Karpas-422 (cell line): ENCODE data around the gene NKX2-4. TPM values are rescaled to one million over a fixed set of nuclear protein-coding genes. Genes with fewer than 3 reads are reported as not detected.
"Not testable (repeated sequence)": the region's sequence is repeated elsewhere in the genome, so short reads cannot be mapped to it uniquely, and the experiment has no call there.

Source experiments
- DNase-seq: peaks from one replicate; pipeline ENCODE4 v3.0.0-alpha.2; 2015
- H2AFZ ChIP-seq: fragments of 200-600 bp; sonication (generic); 2 replicates; pipeline ENCODE4 v1.6.1; 2014; ENCODE audit warnings: antibody characterized with exemption, low read length, mixed read lengths
- H3K27ac ChIP-seq: fragments of 200-600 bp; sonication (generic); 2 replicates; pipeline ENCODE4 v1.5.1; 2014; ENCODE audit warnings: mild to moderate bottlenecking, low read length, moderate library complexity
- H3K27me3 ChIP-seq: fragments of 200-600 bp; sonication (generic); 2 replicates; pipeline ENCODE4 v1.6.1; 2014; ENCODE audit warnings: low read length, mixed read lengths
- H3K36me3 ChIP-seq: fragments of 200-600 bp; sonication (generic); 2 replicates; pipeline ENCODE4 v1.6.1; 2014; ENCODE audit warnings: low read length, mixed read lengths; ENCODE audit not compliant: insufficient read depth
- H3K4me1 ChIP-seq: fragments of 200-600 bp; sonication (generic); 2 replicates; pipeline ENCODE4 v1.6.1; 2014; ENCODE audit warnings: mild to moderate bottlenecking, low read length, mixed read lengths
- H3K4me2 ChIP-seq: fragments of 200-600 bp; sonication (generic); 2 replicates; pipeline ENCODE4 v1.6.1; 2014; ENCODE audit warnings: low read length, low read depth, mild to moderate bottlenecking; ENCODE audit not compliant: poor library complexity, severe bottlenecking
- H3K4me3 ChIP-seq: fragments of 200-600 bp; sonication (generic); 2 replicates; pipeline ENCODE4 v1.5.1; 2014; ENCODE audit warnings: mild to moderate bottlenecking, antibody characterized with exemption, low read length, mixed read lengths
- H3K79me2 ChIP-seq: fragments of 200-600 bp; sonication (generic); 2 replicates; pipeline ENCODE4 v1.6.1; 2014; ENCODE audit warnings: mild to moderate bottlenecking, low read length, mixed read lengths
- H3K9ac ChIP-seq: fragments of 200-600 bp; sonication (generic); 2 replicates; pipeline ENCODE4 v1.6.0; 2014; ENCODE audit warnings: low read length
- H3K9me2 ChIP-seq: fragments of 200-600 bp; sonication (generic), shearing (Covaris generic); replicated peaks from 2 replicates; pipeline ENCODE4 v1.6.0; 2014; ENCODE audit warnings: mild to moderate bottlenecking, low read length, moderate library complexity; ENCODE audit not compliant: insufficient read depth
- H3K9me3 ChIP-seq: fragments of 300-700, 200-600 bp; sonication (generic); 2 replicates; pipeline ENCODE4 v1.6.1; 2014; ENCODE audit warnings: low read length, mixed read lengths
- H4K20me1 ChIP-seq: fragments of 200-600 bp; sonication (generic); 2 replicates; pipeline ENCODE4 v1.6.1; 2014; ENCODE audit warnings: mild to moderate bottlenecking, antibody characterized with exemption, low read length, low read depth; ENCODE audit not compliant: insufficient read depth
- total RNA-seq: library from RNA; depleted of rRNA; stranded (reverse); fragments of >200 nt; shearing (Covaris generic); gene quantifications from 2 replicates; pipeline ENCODE4 v1.2.3, GENCODE V29; 2014; ENCODE audit warnings: low replicate concordance

Gene NKX2-4
- total RNA-seq, 1 experiment from 2014 or later: not detected

DNA sequence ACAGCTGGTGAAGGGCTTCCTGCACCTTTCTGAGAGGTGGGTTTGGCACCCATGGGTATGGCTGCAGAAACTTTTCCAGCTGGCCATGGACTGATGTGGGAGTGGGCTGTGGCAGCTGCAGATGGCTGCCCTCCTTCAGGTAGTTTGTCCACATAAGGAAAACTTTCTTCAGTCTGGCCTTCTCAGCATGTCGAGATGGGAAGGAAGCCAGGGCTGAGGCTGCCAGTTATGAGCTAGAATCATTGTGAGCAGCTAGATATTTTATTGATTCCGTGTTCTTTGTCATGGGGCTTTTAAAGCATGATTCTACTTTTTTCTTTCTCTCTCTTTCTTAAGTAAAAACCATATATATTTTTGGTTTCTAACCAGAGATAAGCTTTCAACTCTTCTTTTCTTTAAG, 16.6 kb downstream of the NKX2-4 start:
- peaks cover 20% of the 10 kb centered on the region for H3K4me1 ChIP-seq
- no peak overlapping the region for H3K9ac ChIP-seq
- no peaks in the 10 kb centered on the region for H4K20me1 ChIP-seq
- H3K9me2 ChIP-seq: no peaks in the 10 kb centered on the region
- H3K27me3 ChIP-seq: no peaks in the 10 kb centered on the region
- H3K79me2 ChIP-seq: peaks cover 42% of the 10 kb centered on the region
- H3K9me3 ChIP-seq: no peaks in the 10 kb centered on the region
- DNase-seq: no peak
- H3K27ac ChIP-seq: no peak overlapping the region
- H2AFZ ChIP-seq: no peak overlapping the region
- H3K4me2 ChIP-seq: no peak overlapping the region
- peaks cover 14% of the 10 kb centered on the region; the same call in 1 of the 2 replicates for H3K36me3 ChIP-seq
- no peak overlapping the region for H3K4me3 ChIP-seq

DNA sequence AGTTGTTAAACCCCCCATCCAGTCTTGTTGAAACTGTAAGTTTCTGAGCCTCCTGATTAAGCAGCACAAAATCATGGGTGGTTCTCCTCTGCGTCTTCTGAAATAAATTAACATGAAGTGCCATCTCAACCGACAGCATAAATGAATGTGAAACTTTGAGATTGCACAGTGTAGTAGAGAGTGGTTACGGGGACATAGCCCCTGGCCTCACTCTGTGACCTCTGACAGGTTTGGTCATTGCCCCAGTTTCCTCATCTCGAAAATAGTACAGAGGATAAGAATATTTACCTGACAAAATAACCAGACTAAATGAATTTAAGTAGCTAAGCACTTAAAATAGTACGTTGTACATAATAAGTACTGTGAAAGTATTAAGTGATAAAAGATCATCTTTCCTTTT, 19.1 kb downstream of the NKX2-4 start:
- Histone ChIP-seq H3K36me3 (peaks cover 6% of the 10 kb centered on the region; the same call in 1 of the 2 replicates), H3K4me3 (no peak overlapping the region), H3K79me2 (peaks cover 63% of the 10 kb centered on the region), H2AFZ (no peak overlapping the region), H3K9me3 (no peaks in the 10 kb centered on the region), H4K20me1 (no peaks in the 10 kb centered on the region), H3K9me2 (no peaks in the 10 kb centered on the region), H3K4me1 (peaks cover 20% of the 10 kb centered on the region), H3K4me2 (no peak overlapping the region), H3K27me3 (no peaks in the 10 kb centered on the region), H3K27ac (no peak overlapping the region), H3K9ac (no peak overlapping the region)
- DNase-seq: no peak

DNA sequence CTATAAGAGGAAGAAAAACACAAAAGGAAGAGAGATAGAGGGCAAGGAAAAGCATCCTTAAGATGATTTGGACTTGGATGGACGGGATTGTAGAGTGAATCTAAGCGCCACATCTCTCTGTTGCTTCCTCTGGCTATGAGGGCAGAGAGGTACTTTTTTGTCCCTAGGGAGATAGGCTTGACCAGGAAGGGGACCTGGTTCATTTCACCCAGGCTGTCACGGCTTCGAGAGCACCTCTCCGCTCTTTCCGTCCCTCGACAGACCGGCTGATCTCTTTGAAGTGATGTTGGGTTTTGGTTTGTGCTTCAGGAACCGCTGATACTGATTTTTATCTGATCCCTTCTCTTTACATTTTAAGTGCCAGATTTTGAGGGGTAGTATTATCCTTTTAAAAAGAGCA, 19.6 kb downstream of the NKX2-4 start:
- Histone ChIP-seq H3K4me1 (peaks cover 20% of the 10 kb centered on the region), H3K4me2 (no peak overlapping the region), H4K20me1 (no peaks in the 10 kb centered on the region), H3K9me3 (no peaks in the 10 kb centered on the region), H3K9ac (no peak overlapping the region), H3K4me3 (no peak overlapping the region), H3K27ac (no peak overlapping the region), H3K9me2 (no peaks in the 10 kb centered on the region), H3K36me3 (peaks cover 6% of the 10 kb centered on the region; the same call in 1 of the 2 replicates), H3K27me3 (no peaks in the 10 kb centered on the region), H3K79me2 (peaks cover 68% of the 10 kb centered on the region), H2AFZ (no peak overlapping the region)
- DNase-seq: no peak

DNA sequence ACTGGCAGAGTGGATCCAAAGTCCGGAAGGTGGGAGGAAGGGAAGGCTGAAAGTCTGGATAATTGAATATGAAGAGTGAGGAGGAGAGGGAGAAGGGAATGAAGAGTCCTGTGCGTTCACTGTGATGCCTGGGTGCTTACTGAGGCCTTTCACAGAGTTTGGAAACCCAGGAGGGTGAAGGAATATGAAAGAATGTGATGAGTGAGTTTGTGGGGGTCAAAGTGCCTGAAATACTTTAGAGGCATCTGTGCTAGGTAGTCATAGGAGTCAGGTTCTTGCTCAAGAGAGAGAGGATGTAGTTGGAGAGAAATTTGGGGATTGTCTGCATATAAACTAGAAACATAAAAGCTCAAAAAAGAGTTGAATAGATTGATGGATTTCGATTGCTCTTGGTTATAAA, 20.7 kb downstream of the NKX2-4 start:
- Histone ChIP-seq H3K9ac (no peak overlapping the region), H2AFZ (no peak overlapping the region), H3K4me2 (no peak overlapping the region), H3K36me3 (no peaks in the 10 kb centered on the region; the same call in 1 of the 2 replicates), H4K20me1 (no peaks in the 10 kb centered on the region), H3K9me2 (no peaks in the 10 kb centered on the region), H3K27ac (no peak overlapping the region), H3K4me1 (peaks cover 13% of the 10 kb centered on the region), H3K4me3 (no peak overlapping the region), H3K27me3 (no peaks in the 10 kb centered on the region), H3K9me3 (no peaks in the 10 kb centered on the region), H3K79me2 (peaks cover 78% of the 10 kb centered on the region)
- no peak for DNase-seq

DNA sequence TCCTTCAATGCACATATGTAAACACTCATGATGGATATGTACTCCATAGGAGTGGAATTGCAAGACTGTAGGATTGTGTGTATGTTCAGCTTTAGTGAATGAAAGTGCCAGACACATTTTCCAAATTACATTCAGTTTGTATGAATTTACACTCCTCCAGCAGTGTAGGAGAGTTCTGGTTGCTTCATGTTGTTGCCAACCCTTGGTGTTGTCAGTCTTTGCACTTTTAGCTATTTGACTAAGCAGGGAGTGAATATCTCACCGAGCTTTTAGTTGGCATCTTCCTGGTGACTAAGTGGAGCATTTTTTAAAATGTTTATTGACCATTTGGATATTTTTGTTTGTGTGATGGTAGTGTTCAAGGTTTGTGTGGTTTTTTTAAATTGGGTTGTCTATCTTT, 23.9 kb downstream of the NKX2-4 start:
- DNase-seq: no peak
- Histone ChIP-seq H3K27me3 (no peaks in the 10 kb centered on the region), H2AFZ (no peak overlapping the region), H3K36me3 (peaks cover 10% of the 10 kb centered on the region), H3K4me1 (peaks cover 31% of the 10 kb centered on the region), H3K4me3 (no peak overlapping the region), H3K27ac (no peak overlapping the region), H3K9me2 (no peaks in the 10 kb centered on the region), H3K9me3 (no peaks in the 10 kb centered on the region), H3K9ac (no peak overlapping the region), H3K4me2 (no peak overlapping the region), H3K79me2 (peaks cover 90% of the 10 kb centered on the region), H4K20me1 (no peaks in the 10 kb centered on the region)

DNA sequence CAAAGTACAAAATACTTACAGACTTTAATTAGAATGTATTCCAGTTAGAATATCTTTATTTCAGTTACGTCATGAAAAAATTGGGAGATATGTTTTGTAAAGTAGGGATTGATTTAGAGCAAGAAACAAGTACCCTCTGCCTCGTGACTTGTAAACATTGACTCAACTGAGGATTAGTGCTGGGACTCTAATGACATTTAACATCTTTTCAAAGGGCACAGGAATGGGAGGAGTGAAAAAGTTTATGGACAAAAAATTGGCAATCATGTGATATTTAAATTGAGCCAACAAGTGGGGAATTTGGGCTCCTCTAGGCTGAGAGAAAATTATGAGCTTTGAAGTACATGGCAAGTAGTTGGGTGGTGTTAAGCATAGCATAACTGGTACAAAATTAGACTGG, 25.3 kb downstream of the NKX2-4 start:
- DNase-seq: no peak
- Histone ChIP-seq H3K36me3 (peaks cover 22% of the 10 kb centered on the region), H3K9me3 (no peaks in the 10 kb centered on the region), H3K27me3 (no peaks in the 10 kb centered on the region), H3K27ac (no peak overlapping the region), H3K79me2 (peaks cover 86% of the 10 kb centered on the region), H3K4me3 (no peak overlapping the region), H3K9ac (no peak overlapping the region), H3K9me2 (no peaks in the 10 kb centered on the region), H3K4me2 (no peak overlapping the region), H2AFZ (no peak overlapping the region), H4K20me1 (no peaks in the 10 kb centered on the region), H3K4me1 (peaks cover 33% of the 10 kb centered on the region)

DNA sequence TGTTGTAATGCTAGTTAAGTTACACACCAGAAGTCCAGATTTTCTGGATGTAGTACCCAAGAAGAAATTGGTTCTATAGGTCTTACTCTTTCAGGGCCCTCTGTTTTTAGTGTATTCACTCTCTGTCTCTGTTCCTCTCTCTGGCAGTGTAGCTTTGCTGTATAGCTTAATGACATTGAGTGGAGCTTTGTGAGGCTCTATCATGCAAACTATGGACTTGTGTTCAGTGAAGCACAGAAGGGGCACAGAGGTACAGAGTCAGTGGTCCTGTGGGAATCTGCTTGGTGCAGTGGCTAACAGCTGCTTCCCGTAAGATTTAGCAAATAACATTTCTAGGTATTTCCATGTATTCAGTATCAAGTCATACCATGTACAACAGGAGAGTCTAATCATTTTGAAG, 26.1 kb downstream of the NKX2-4 start:
- H2AFZ ChIP-seq: no peak overlapping the region
- H3K4me3 ChIP-seq: peak overlapping the region; percentile 8; the same call in 1 of the 2 replicates
- H3K9me3 ChIP-seq: no peaks in the 10 kb centered on the region
- H3K9me2 ChIP-seq: no peaks in the 10 kb centered on the region
- no peaks in the 10 kb centered on the region for H3K27me3 ChIP-seq
- peak overlapping the region; percentile 70 for H3K27ac ChIP-seq
- peak; percentile 65 for DNase-seq
- peaks cover 33% of the 10 kb centered on the region for H3K4me1 ChIP-seq
- H3K79me2 ChIP-seq: peaks cover 81% of the 10 kb centered on the region
- no peaks in the 10 kb centered on the region for H4K20me1 ChIP-seq
- H3K9ac ChIP-seq: no peak overlapping the region
- H3K36me3 ChIP-seq: peaks cover 26% of the 10 kb centered on the region
- peak overlapping the region; percentile 52 for H3K4me2 ChIP-seq

DNA sequence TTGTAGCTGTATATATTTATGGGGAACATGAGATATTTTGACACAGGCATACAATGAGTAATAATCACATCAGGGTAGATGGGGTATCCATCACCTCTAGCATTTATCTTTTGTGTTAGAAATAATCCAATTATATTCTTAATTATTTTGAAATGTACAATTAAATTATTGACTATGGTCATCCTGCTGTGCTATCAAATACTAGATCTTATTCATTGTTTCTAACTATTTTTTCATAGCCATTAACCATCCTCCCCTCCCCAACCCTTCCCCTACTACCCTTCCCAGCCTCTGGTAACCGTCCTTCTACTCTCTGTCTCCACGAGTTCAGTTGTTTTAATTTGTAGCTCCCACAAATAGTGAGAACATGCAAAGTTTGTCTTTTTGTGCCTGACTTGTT, 28.5 kb downstream of the NKX2-4 start:
- Histone ChIP-seq H3K27ac (no peak overlapping the region), H3K9me3 (no peaks in the 10 kb centered on the region), H3K36me3 (peaks cover 32% of the 10 kb centered on the region), H3K79me2 (peaks cover 68% of the 10 kb centered on the region), H3K4me2 (no peak overlapping the region), H3K4me1 (peaks cover 33% of the 10 kb centered on the region), H3K27me3 (no peaks in the 10 kb centered on the region), H2AFZ (no peak overlapping the region), H3K9ac (no peak overlapping the region), H3K4me3 (no peak overlapping the region), H4K20me1 (no peaks in the 10 kb centered on the region), H3K9me2 (no peaks in the 10 kb centered on the region)
- no peak for DNase-seq

DNA sequence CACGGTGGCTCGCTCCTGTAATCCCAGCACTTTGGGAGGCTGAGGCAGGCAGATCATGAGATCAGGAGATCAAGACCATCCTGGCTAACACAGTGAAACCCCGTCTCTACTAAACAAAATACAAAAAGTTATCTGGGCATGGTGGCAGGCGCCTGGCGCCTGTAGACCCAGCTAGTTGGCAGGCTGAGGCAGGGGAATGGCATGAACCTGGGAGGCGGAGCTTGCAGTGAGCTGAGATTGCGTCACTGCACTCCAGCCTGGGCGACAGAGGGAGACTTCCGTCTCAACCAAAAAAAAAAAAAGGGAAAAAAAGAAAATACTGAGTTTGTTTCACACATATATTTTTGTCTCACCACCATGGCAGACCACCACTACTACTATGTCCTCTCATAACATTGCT, 31.1 kb downstream of the NKX2-4 start:
- H3K27ac ChIP-seq, H4K20me1 ChIP-seq, DNase-seq, H3K9me3 ChIP-seq, H3K9ac ChIP-seq, H3K27me3 ChIP-seq, H3K9me2 ChIP-seq, H3K4me3 ChIP-seq, H2AFZ ChIP-seq, H3K4me2 ChIP-seq: not testable (repeated sequence)
- Histone ChIP-seq H3K4me1 (peaks cover 28% of the 10 kb centered on the region), H3K36me3 (peaks cover 43% of the 10 kb centered on the region), H3K79me2 (peaks cover 55% of the 10 kb centered on the region)
